Right cardiac atrium (tissue), 5 donors: ENCODE measurements around the gene PILRA. TPM values are rescaled to one million over a fixed set of nuclear protein-coding genes. Genes with fewer than 3 reads are reported as not detected.
A peak's percentile ranks its signal among the peaks of the same experiment; 100 is the strongest.
"Not testable (repeated sequence)": the region's sequence is repeated elsewhere in the genome, so short reads cannot be mapped to it uniquely, and the experiment has no call there.

Experiments used
- ATAC-seq, 2 donors: fragments of 200-7000 bp; cut with Tn5 transposase; one replicate each; pipeline versions ENCODE4 v1.8.0 to v1.9.1; 2020; ENCODE audit warnings: moderate library complexity in 2 of 2, mild to moderate bottlenecking in 1 of 2
- DNase-seq, 3 donors: peaks; one replicate each; pipeline ENCODE4 v3.0.0-alpha.2; 2020
- H3K27ac ChIP-seq: one replicate; pipeline ENCODE4 v1.5.1; 2013; ENCODE audit warnings: mild to moderate bottlenecking, low read length, control low read depth, moderate library complexity
- H3K27me3 ChIP-seq: one replicate; pipeline ENCODE4 v1.6.1; 2013; ENCODE audit not compliant: control insufficient read depth, insufficient read depth
- H3K4me1 ChIP-seq: one replicate; pipeline ENCODE4 v1.6.1; 2013; ENCODE audit warnings: low read length; ENCODE audit not compliant: control insufficient read depth, insufficient read depth
- H3K4me3 ChIP-seq: one replicate; pipeline ENCODE4 v1.5.1; 2013; ENCODE audit warnings: low read length, control low read depth
- H3K9me3 ChIP-seq: one replicate; pipeline ENCODE4 v1.6.1; 2013; ENCODE audit warnings: low read length; ENCODE audit not compliant: control insufficient read depth
- WGBS: extraction: QIAGEN DNeasy Blood & Tissue Kit; methylation state at CpG from one replicate; pipeline ENCODE4 v1.1.7; 2013; 5-methylcytosine and 5-hydroxymethylcytosine counted together
- intact Hi-C, 4 donors: fragments of 100-400 bp; cut with DNase I; formaldehyde crosslinking; loops; one replicate each; pipeline versions ENCODE4 v1.11.0 to v1.14.0; 2022 to 2023
- polyA plus RNA-seq: library from polyadenylated mRNA; stranded (reverse); fragments of 200-250 nt; gene quantifications from one replicate; pipeline ENCODE4 v1.2.3, GENCODE V29; 2013
- total RNA-seq, 4 donors: library from RNA; stranded (reverse); fragmentation: NEBNext Ultra II Directional; extraction: Animal tissue kit (Norgen Biotek cat#: 25700); gene quantifications; one replicate each; pipeline ENCODE4 v1.2.1, GENCODE V29; 2021
- donor health status: healthy with polysubstance abuse.
- donor health status: DM: no; HTN: yes; CAD: no.
- donor health status: DM: no; HTN: no; CAD: no.
- donor health status: DM: no; HTN: yes; CAD: no; lungs with severe emphysema.
- donor health status: DM: yes; HTN: yes; CAD: no.

Gene PILRA
- total and polyA plus RNA-seq, 5 donors = 2.3 to 5.3 (median 4.8) TPM

- no peak within 1 kb of the TSS for H3K4me3 ChIP-seq
- no peaks in the 10 kb centered on the region for H3K27me3 ChIP-seq
- H3K9me3 ChIP-seq = no peaks in the 10 kb centered on the region
- no peak within 1 kb of the TSS for H3K27ac ChIP-seq
- DNase-seq = peak in 1 of 3 donors; percentile 16
- H3K4me1 ChIP-seq = no peaks in the 10 kb centered on the region
- no peak for ATAC-seq
- 85% methylated on average over 11 of the region's 11 CpGs for WGBS
- intact Hi-C loops = no loop called here
Observed at GRCh38 chr7:100358027-100358856, 15.0 kb upstream of the PILRA start, which contains the start of gene PILRB. Gene PILRB (plus strand): TSS chr7:100358117. CDS start chr7:100358303, 186 bp downstream.

GRCh38 chr7:100358857-100359212 lies 14.5 kb upstream of the PILRA start:
- peak in 1 of 3 donors; percentile 19 for DNase-seq
- ATAC-seq = no peak
- WGBS = 96% methylated on average over 8 of the region's 8 CpGs
- Histone ChIP-seq H3K4me1 (no peaks in the 10 kb centered on the region), H3K27ac (no peak overlapping the region), H3K27me3 (no peaks in the 10 kb centered on the region), H3K4me3 (no peak overlapping the region), H3K9me3 (no peaks in the 10 kb centered on the region)
- intact Hi-C loops = no loop called here

GRCh38 chr7:100360135-100360854 lies 13.0 kb upstream of the PILRA start:
- no peak overlapping the region for H3K27ac ChIP-seq
- WGBS = 83% methylated on average over 3 of the region's 3 CpGs
- ATAC-seq = no peak
- peak in 1 of 3 donors; percentile 31 for DNase-seq
- H3K4me3 ChIP-seq = no peak overlapping the region
- no peaks in the 10 kb centered on the region for H3K27me3 ChIP-seq
- no peaks in the 10 kb centered on the region for H3K4me1 ChIP-seq
- H3K9me3 ChIP-seq = no peaks in the 10 kb centered on the region
- intact Hi-C loops = no loop called here

- DNase-seq (no peak), ATAC-seq (no peak)
- H3K27me3 ChIP-seq = no peaks in the 10 kb centered on the region
- no peaks in the 10 kb centered on the region for H3K4me1 ChIP-seq
- intact Hi-C loops = no loop called here
- H3K27ac ChIP-seq = no peak overlapping the region
- no peaks in the 10 kb centered on the region for H3K9me3 ChIP-seq
- H3K4me3 ChIP-seq = no peak overlapping the region
Observed at GRCh38 chr7:100363098-100363497, 10.2 kb upstream of the PILRA start.

GRCh38 chr7:100363797-100364196 lies 9.5 kb upstream of the PILRA start:
- H3K4me3 ChIP-seq, DNase-seq, ATAC-seq, H3K27ac ChIP-seq, intact Hi-C loops, H3K27me3 ChIP-seq, H3K9me3 ChIP-seq, H3K4me1 ChIP-seq: not testable (repeated sequence)
- 98% methylated on average over 7 of the region's 7 CpGs for WGBS

GRCh38 chr7:100364480-100364879 lies 8.8 kb upstream of the PILRA start:
- Histone ChIP-seq H3K4me3 (no peak overlapping the region), H3K27me3 (no peaks in the 10 kb centered on the region), H3K27ac (no peak overlapping the region), H3K9me3 (no peaks in the 10 kb centered on the region), H3K4me1 (no peaks in the 10 kb centered on the region)
- intact Hi-C loops = no loop called here
- DNase-seq = no peak
- WGBS = 86% methylated on average over 6 of the region's 6 CpGs
- no peak for ATAC-seq

GRCh38 chr7:100365998-100366367 lies 7.3 kb upstream of the PILRA start:
- H3K27ac ChIP-seq, ATAC-seq, intact Hi-C loops, H3K27me3 ChIP-seq, H3K4me1 ChIP-seq, H3K9me3 ChIP-seq, H3K4me3 ChIP-seq, DNase-seq: not testable (repeated sequence)
- WGBS = 93% methylated on average over 7 of the region's 7 CpGs

- Histone ChIP-seq H3K4me3 (no peak overlapping the region), H3K4me1 (no peaks in the 10 kb centered on the region), H3K27me3 (no peaks in the 10 kb centered on the region), H3K9me3 (no peaks in the 10 kb centered on the region), H3K27ac (no peak overlapping the region)
- ATAC-seq (peak in 1 of 2 donors; percentile 6), DNase-seq (peak in 1 of 3 donors; percentile 43)
- intact Hi-C loops = no loop called here
- 87% methylated on average over 16 of the region's 16 CpGs for WGBS
Observed at GRCh38 chr7:100366411-100367250, 6.7 kb upstream of the PILRA start.

GRCh38 chr7:100367251-100367620 lies 6.1 kb upstream of the PILRA start:
- 92% methylated on average over 8 of the region's 8 CpGs for WGBS
- peak in 1 of 3 donors; percentile 22 for DNase-seq
- intact Hi-C loops = no loop called here
- ATAC-seq = no peak
- Histone ChIP-seq H3K9me3 (no peaks in the 10 kb centered on the region), H3K27ac (no peak overlapping the region), H3K4me1 (no peaks in the 10 kb centered on the region), H3K4me3 (no peak overlapping the region), H3K27me3 (no peaks in the 10 kb centered on the region)

- intact Hi-C loops = no loop called here
- Histone ChIP-seq H3K4me1 (no peaks in the 10 kb centered on the region), H3K27me3 (no peaks in the 10 kb centered on the region), H3K9me3 (no peaks in the 10 kb centered on the region), H3K4me3 (no peak overlapping the region), H3K27ac (no peak overlapping the region)
- DNase-seq (peak in 1 of 3 donors; percentile 50), ATAC-seq (no peak)
- WGBS = 85% methylated on average over 12 of the region's 12 CpGs
Observed at GRCh38 chr7:100367676-100368613, 5.3 kb upstream of the PILRA start.
